ENCODE results near the gene MTTP. TPM values are rescaled to one million over a fixed set of nuclear protein-coding genes. Genes with fewer than 3 reads are reported as not detected.

Gene MTTP
- total RNA-seq, 1 donor from 2014 or later = 54.9 TPM

- no peaks in the 10 kb centered on the region for H3K9me3 Mint-ChIP-seq (ENCODE audit: low read depth)
- no peaks in the 10 kb centered on the region for H3K27me3 Mint-ChIP-seq
- no peak for TF ChIP-seq CTCF (IDR thresholded peaks at IDR 0.05; ENCODE audit: unreplicated experiment)
- DNase-seq (ENCODE audit: low spot score, unreplicated experiment) = no peak
- H3K36me3 Mint-ChIP-seq (ENCODE audit: insufficient read depth) = peaks cover 10% of the 10 kb centered on the region
- peak overlapping the region; percentile 23 for H3K27ac Mint-ChIP-seq
- peaks cover 4% of the 10 kb centered on the region for H3K4me1 Mint-ChIP-seq (ENCODE audit: low read depth)
- no peak overlapping the region for H3K4me3 Mint-ChIP-seq (ENCODE audit: low read depth)
These were observed 19.4 kb downstream of the MTTP start for GRCh38 chr4:99593781-99594641.

GRCh38 chr4:99594818-99595217 is 20.2 kb downstream of the MTTP start:
- no peak overlapping the region for H3K27ac Mint-ChIP-seq
- no peaks in the 10 kb centered on the region for H3K9me3 Mint-ChIP-seq (ENCODE audit: low read depth)
- no peaks in the 10 kb centered on the region for H3K27me3 Mint-ChIP-seq
- H3K36me3 Mint-ChIP-seq (ENCODE audit: insufficient read depth) = peaks cover 7% of the 10 kb centered on the region
- no peak for TF ChIP-seq CTCF (IDR thresholded peaks at IDR 0.05; ENCODE audit: unreplicated experiment)
- no peak overlapping the region for H3K4me3 Mint-ChIP-seq (ENCODE audit: low read depth)
- peaks cover 4% of the 10 kb centered on the region for H3K4me1 Mint-ChIP-seq (ENCODE audit: low read depth)
- no peak for DNase-seq (ENCODE audit: low spot score, unreplicated experiment)

GRCh38 chr4:99606716-99607115 is 32.1 kb downstream of the MTTP start:
- DNase-seq (ENCODE audit: low spot score, unreplicated experiment) = no peak
- Mint-ChIP-seq H3K27ac (no peak overlapping the region), H3K9me3 (ENCODE audit: low read depth) (no peaks in the 10 kb centered on the region), H3K36me3 (ENCODE audit: insufficient read depth) (peaks cover 10% of the 10 kb centered on the region), H3K4me3 (ENCODE audit: low read depth) (no peak overlapping the region), H3K27me3 (no peaks in the 10 kb centered on the region), H3K4me1 (ENCODE audit: low read depth) (peaks cover 1% of the 10 kb centered on the region)
- no peak for TF ChIP-seq CTCF (IDR thresholded peaks at IDR 0.05; ENCODE audit: unreplicated experiment)

GRCh38 chr4:99608417-99608816 is 33.8 kb downstream of the MTTP start:
- no peak for TF ChIP-seq CTCF (IDR thresholded peaks at IDR 0.05; ENCODE audit: unreplicated experiment)

GRCh38 chr4:99610605-99611175 is 36.1 kb downstream of the MTTP start:
- H3K36me3 Mint-ChIP-seq (ENCODE audit: insufficient read depth) = peaks cover 10% of the 10 kb centered on the region
- no peaks in the 10 kb centered on the region for H3K27me3 Mint-ChIP-seq
- H3K4me1 Mint-ChIP-seq (ENCODE audit: low read depth) = no peaks in the 10 kb centered on the region
- H3K27ac Mint-ChIP-seq = no peak overlapping the region
- H3K4me3 Mint-ChIP-seq (ENCODE audit: low read depth) = no peak overlapping the region
- no peaks in the 10 kb centered on the region for H3K9me3 Mint-ChIP-seq (ENCODE audit: low read depth)
- no peak for DNase-seq (ENCODE audit: low spot score, unreplicated experiment)
- TF ChIP-seq CTCF (IDR thresholded peaks at IDR 0.05; ENCODE audit: unreplicated experiment) = no peak

More at GRCh38 chr4:99608417-99608816, 33.8 kb downstream of the MTTP start:
- Mint-ChIP-seq H3K9me3 (ENCODE audit: low read depth) (no peaks in the 10 kb centered on the region), H3K36me3 (ENCODE audit: insufficient read depth) (peaks cover 9% of the 10 kb centered on the region), H3K4me1 (ENCODE audit: low read depth) (no peaks in the 10 kb centered on the region), H3K4me3 (ENCODE audit: low read depth) (no peak overlapping the region), H3K27me3 (no peaks in the 10 kb centered on the region), H3K27ac (no peak overlapping the region)
- no peak for DNase-seq (ENCODE audit: low spot score, unreplicated experiment)

Measured in progenitor cell of endocrine pancreas (in vitro differentiated cells).